Skin epidermis (tissue), 12 donors: ENCODE data around the gene IL17RC.
"Not testable (repeated sequence)": the region's sequence is repeated elsewhere in the genome, so short reads cannot be mapped to it uniquely, and the experiment has no call there.

ENCODE experiments used
- H3K27ac ChIP-seq, 21 experiments: fragments of 200-600 bp; sonication (generic) in 11 of 21; one replicate each; pipeline ENCODE4 v1.5.0; 2020; ENCODE audit warnings: mild to moderate bottlenecking in 3 of 21, inconsistent platforms in 2 of 21, moderate library complexity in 2 of 21
- H3K4me3 ChIP-seq, 7 experiments: fragments of 200-600 bp; sonication (generic) in 2 of 7; one replicate each; pipeline ENCODE4 v1.5.0; 2020; ENCODE audit warnings: inconsistent platforms in 2 of 7, mild to moderate bottlenecking in 2 of 7, moderate library complexity in 1 of 7

Gene IL17RC

DNA sequence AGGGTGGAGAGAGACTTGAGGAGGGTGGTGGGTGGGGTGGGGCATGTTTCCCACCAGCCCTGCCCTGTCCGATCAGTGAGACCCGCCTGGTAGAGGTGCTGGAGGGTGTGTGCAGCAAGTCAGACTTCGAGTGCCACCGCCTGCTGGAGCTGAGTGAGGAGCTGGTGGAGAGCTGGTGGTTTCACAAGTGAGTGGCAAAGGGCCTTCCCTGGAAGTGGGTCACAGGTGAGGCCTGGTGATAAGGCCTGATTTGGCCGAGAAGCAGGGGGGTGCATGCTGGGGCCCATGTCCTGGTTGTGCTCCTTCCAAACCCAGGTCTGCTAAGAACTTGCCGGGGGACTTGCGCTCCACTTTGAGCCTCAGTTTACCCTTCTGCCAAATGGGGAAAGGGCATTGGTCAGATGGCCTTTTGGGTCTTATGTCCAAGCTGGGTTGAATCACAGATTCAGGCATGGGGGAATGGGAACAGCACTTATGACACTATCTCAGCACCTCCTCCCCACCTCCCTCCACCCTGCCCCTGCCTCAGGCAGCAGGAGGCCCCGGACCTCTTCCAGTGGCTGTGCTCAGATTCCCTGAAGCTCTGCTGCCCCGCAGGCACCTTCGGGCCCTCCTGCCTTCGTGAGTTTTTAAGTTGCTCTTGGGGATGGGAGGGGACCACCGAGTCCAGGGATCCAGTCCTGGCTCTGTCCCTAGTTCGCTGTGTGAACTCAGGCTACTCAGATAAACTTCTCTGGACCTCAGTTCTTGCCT is 20.8 kb downstream of the IL17RC start:
- no peak overlapping the region for H3K27ac ChIP-seq
- no peak overlapping the region for H3K4me3 ChIP-seq

GRCh38 chr3:9938966-9939365 is 22.1 kb downstream of the IL17RC start:
- H3K27ac ChIP-seq = no peak overlapping the region
- no peak overlapping the region for H3K4me3 ChIP-seq

DNA sequence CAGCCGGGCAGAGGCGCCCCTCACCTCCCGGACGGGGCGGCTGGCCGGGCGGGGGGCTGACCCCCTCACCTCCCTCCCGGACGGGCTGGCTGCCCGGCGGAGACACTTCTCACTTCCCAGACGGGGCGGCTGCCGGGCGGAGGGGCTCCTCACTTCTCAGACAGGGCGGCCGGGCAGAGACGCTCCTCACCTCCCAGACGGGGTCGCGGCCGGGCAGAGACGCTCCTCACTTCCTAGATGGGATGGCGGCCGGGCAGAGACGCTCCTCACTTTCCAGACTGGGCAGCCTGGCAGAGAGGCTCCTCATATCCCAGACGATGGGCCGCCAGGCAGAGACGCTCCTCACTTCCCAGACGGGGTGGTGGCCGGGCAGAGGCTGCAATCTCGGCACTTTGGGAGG is 23.0 kb downstream of the IL17RC start:
- not testable (repeated sequence) for H3K27ac ChIP-seq, H3K4me3 ChIP-seq

DNA sequence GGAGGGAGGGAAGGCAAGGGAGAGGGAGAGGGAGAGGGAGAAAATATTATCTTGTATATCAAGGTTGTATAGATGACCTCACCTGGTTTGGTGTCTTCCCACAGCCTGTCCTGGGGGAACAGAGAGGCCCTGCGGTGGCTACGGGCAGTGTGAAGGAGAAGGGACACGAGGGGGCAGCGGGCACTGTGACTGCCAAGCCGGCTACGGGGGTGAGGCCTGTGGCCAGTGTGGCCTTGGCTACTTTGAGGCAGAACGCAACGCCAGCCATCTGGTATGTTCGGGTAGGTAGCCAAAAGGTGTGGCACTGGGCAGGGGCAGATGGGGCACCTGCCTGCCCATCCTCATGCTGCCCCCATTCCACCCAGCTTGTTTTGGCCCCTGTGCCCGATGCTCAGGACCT is 23.8 kb downstream of the IL17RC start:
- no peak overlapping the region for H3K4me3 ChIP-seq
- no peak overlapping the region for H3K27ac ChIP-seq

GRCh38 chr3:9942164-9942563 is 25.3 kb downstream of the IL17RC start:
- Histone ChIP-seq H3K4me3 (no peak overlapping the region), H3K27ac (no peak overlapping the region)

- Histone ChIP-seq H3K4me3 (no peak overlapping the region), H3K27ac (no peak overlapping the region)
Observed at GRCh38 chr3:9942934-9943690, 26.2 kb downstream of the IL17RC start.

GRCh38 chr3:9944271-9944670 is 27.4 kb downstream of the IL17RC start:
- no peak overlapping the region for H3K27ac ChIP-seq

DNA sequence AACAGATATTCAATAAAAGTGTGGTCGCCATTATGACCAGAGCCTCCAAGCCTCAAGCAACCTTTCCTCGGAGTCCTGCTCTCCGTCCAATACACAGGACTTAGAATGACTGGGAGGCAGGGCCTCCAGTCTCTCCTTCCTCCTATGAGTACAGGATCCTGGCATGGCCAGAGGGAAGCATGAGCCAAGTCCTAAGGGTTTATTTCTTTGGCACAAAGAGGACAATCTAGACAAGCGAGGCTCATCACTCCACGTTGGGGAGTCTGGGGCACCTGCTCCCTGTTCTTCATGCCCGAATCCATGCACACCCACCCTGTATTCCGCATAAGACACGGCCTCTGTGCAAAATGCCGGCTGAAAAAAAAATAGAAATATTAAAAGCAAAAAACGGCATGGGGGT is 28.5 kb downstream of the IL17RC start:
- Histone ChIP-seq H3K4me3 (no peak overlapping the region), H3K27ac (no peak overlapping the region)

More at GRCh38 chr3:9944271-9944670, 27.4 kb downstream of the IL17RC start:
- H3K4me3 ChIP-seq = no peak overlapping the region

GRCh38 chr3:9946112-9947024 is 29.5 kb downstream of the IL17RC start:
- H3K27ac ChIP-seq = peak overlapping the region in 19 of 21 experiments; percentile 17 to 85 (median 71)
- H3K4me3 ChIP-seq = peak overlapping the region; percentile 28 to 60 (median 39)

GRCh38 chr3:9947025-9947995 is 30.4 kb downstream of the IL17RC start:
- H3K27ac ChIP-seq = peak overlapping the region in 18 of 21 experiments; percentile 32 to 85 (median 74)
- peak overlapping the region; percentile 28 to 60 (median 39) for H3K4me3 ChIP-seq

DNA sequence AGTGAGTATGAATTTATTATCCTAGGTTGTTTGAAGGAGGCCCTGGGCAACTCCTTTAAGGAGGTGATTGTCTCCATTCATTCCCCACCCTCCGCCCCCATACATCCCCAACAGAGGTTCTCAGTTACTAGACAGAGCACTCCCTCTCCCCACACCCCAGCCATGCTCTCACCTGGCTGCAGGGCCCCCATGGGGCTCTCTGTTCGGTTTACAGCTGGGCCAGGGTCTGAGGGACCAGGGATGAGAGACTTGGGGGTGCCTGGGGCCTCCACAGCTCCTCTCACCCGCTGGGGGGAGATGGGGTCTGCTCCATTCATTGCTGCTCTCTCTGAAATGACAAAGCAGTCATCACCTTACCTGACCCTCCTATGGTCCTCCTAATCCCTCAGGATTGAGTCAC is 31.7 kb downstream of the IL17RC start:
- no peak overlapping the region for H3K4me3 ChIP-seq
- H3K27ac ChIP-seq = no peak overlapping the region

DNA sequence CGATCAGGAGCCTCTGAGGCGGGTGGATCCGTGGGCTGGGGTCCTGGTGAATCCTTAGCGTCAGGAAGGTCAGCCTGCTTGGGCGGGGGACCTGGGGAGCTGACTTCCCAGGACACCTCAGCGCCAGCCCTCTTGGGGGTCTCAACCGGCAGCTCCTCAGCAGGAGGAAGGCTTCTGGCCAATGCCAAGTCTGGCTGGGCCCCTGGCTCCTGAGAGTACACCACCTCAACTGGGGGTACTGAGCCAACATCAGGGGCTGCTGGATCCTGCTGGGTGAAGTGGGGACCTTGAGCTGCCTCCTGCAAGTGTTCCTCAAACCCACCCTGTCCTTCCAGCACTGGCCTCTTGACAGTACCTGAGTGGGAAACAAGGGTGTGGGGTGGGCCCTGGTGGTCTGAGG is 32.2 kb downstream of the IL17RC start:
- H3K27ac ChIP-seq = no peak overlapping the region
- H3K4me3 ChIP-seq = no peak overlapping the region

DNA sequence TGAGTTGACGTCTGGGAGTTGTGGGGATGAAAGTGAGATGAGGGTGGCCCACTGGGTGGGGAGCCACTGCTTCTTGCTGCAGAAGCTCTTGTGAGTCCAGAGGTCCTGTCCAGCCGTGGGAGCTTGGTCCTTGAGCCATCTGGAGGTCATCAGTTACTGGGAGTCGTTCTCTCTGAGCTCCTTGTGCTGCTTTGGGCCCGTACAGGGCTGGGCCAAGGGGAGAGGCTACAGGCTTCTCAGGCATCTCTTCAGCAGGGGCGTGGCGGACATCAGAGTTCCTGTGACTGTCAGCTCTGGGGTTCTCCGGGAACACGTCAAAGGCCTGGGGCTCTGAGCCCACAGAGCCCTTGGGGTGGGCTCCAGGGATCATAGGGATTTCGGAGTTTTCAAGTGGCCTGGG is 32.7 kb downstream of the IL17RC start:
- no peak overlapping the region for H3K4me3 ChIP-seq
- no peak overlapping the region for H3K27ac ChIP-seq

- H3K27ac ChIP-seq = no peak overlapping the region
- peak overlapping the region in 1 of 7 experiments; percentile 35 for H3K4me3 ChIP-seq
Observed at GRCh38 chr3:9951126-9951525, 34.2 kb downstream of the IL17RC start.

GRCh38 chr3:9951598-9951961 is 34.7 kb downstream of the IL17RC start:
- peak overlapping the region in 3 of 21 experiments; percentile 4 to 31 (median 18) for H3K27ac ChIP-seq
- peak overlapping the region; percentile 35 to 58 (median 47) for H3K4me3 ChIP-seq

- peak within 1 kb of the TSS in 5 of 21 experiments; percentile 4 to 38 (median 27) for H3K27ac ChIP-seq
- peak within 1 kb of the TSS; percentile 35 to 58 (median 47) for H3K4me3 ChIP-seq
Observed at GRCh38 chr3:9951962-9952805, 35.3 kb downstream of the IL17RC start, which contains the start of gene PRRT3. TSS of gene PRRT3 (minus strand) at chr3:9952408. CDS start at chr3:9950115, 2,293 bp downstream.

DNA sequence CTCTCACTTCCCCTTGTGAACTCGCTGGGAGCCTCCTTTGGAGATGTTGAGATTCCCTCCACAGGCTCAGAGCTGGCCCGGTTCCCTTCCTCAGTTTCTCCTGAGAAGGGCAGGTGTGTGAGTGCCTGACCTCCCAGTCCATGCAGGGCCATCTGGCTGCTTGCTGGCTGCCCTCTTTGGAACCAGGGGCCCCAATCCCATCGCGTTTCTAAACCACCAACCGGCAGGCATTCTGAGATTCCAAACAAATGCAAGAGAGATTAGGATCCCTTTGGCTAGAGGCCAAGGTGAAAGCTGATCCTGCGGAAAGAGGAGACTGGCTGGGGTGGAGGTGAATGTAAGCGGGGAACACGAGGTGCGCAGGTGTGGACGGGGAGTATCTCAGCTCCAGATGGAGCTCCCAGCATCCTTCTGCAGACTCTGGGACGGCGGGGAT is 38.2 kb downstream of the IL17RC start:
- no peak overlapping the region for H3K4me3 ChIP-seq
- no peak overlapping the region for H3K27ac ChIP-seq
